ENCODE results near the gene PHACTR4.

- TF ChIP-seq CTCF (IDR thresholded peaks at IDR 0.05): peak in 4 of 7 experiments; percentile 2 to 42 (median 30)
- no peak for TF ChIP-seq POLR2A (IDR thresholded peaks at IDR 0.05)
Measured at GRCh38 chr1:28370239-28371009, 884 bp downstream of the PHACTR4 start.
